Fibroblast of villous mesenchyme (primary cell): ENCODE measurements around the gene QSER1. TPM values are rescaled to one million over a fixed set of nuclear protein-coding genes. Genes with fewer than 3 reads are reported as not detected.
A peak's percentile ranks its signal among the peaks of the same experiment; 100 is the strongest.
"Not testable (repeated sequence)": the region's sequence is repeated elsewhere in the genome, so short reads cannot be mapped to it uniquely, and the experiment has no call there.

Experiments used
- DNase-seq: peaks from one replicate; pipeline ENCODE4 v3.0.0-alpha.2; 2010; ENCODE audit warnings: low read depth
- H3K4me3 ChIP-seq: 2 replicates; pipeline ENCODE4 v1.5.1; 2011; ENCODE audit warnings: low read depth, mild to moderate bottlenecking, low read length
- total RNA-seq: library from RNA; depleted of rRNA; stranded (reverse); fragments of >200 nt; gene quantifications from 2 replicates; pipeline ENCODE4 v1.2.3, GENCODE V29; 2012
- TF ChIP-seq, protein P1 (sequence below): IDR thresholded peaks from 2 replicates; pipeline ENCODE4 v1.5.1; 2012; ENCODE audit warnings: low read depth, mild to moderate bottlenecking, low read length; ENCODE audit not compliant: insufficient read depth

Gene QSER1
- total RNA-seq, 1 donor, result 26.8 TPM

- TF ChIP-seq, protein P1, sequence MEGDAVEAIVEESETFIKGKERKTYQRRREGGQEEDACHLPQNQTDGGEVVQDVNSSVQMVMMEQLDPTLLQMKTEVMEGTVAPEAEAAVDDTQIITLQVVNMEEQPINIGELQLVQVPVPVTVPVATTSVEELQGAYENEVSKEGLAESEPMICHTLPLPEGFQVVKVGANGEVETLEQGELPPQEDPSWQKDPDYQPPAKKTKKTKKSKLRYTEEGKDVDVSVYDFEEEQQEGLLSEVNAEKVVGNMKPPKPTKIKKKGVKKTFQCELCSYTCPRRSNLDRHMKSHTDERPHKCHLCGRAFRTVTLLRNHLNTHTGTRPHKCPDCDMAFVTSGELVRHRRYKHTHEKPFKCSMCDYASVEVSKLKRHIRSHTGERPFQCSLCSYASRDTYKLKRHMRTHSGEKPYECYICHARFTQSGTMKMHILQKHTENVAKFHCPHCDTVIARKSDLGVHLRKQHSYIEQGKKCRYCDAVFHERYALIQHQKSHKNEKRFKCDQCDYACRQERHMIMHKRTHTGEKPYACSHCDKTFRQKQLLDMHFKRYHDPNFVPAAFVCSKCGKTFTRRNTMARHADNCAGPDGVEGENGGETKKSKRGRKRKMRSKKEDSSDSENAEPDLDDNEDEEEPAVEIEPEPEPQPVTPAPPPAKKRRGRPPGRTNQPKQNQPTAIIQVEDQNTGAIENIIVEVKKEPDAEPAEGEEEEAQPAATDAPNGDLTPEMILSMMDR, result no peak
- DNase-seq, result no peak
- H3K4me3 ChIP-seq, result no peak overlapping the region
Observed at GRCh38 chr11:32858731-32859130, 33.9 kb upstream of the QSER1 start.

GRCh38 chr11:32861850-32862577, 30.6 kb upstream of the QSER1 start:
- TF ChIP-seq, protein P1, result no peak
- DNase-seq, result no peak
- no peak overlapping the region for H3K4me3 ChIP-seq

- no peak for DNase-seq
- no peak overlapping the region for H3K4me3 ChIP-seq
- TF ChIP-seq, protein P1, result no peak
Observed at GRCh38 chr11:32864555-32864954, 28.1 kb upstream of the QSER1 start.

DNA sequence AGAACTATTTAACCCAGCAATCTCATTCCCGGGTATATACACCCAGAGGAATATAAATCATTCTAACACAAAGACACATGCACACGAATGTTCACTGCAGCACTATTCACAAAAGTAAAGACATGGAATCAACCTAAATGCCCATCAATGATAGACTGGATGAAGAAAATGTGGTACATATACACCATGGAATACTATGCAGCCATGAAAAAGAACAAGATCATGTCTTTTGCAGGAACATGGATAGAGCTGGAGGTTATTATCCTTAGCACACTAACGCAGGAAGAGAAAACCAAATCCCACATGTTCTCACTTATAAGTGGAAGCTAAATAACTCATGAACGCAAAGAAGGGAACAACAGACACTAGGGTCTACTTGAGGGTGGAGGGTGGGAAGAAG, 23.9 kb upstream of the QSER1 start:
- H3K4me3 ChIP-seq, DNase-seq: not testable (repeated sequence)

DNA sequence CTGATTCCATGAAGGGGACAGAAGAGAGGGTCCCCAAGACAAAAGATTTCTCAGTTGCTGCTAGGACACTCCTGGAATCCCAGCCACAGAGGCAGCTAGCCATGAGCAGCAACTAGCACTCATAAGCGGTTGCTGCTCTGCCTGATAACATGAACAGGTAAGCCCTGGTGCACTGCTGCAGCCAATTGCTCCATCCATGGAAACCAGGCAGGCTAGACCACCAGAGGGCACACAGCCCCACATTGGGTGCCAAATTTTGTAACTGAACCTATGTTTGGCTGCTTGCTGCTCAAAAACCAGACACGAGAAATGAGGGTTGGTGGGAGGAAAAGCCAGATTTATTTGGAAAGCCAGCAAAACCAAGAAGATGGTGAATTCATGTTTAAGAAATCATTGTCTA, 21.9 kb upstream of the QSER1 start:
- TF ChIP-seq, protein P1, result peak; percentile 46
- no peak for DNase-seq
- no peak overlapping the region for H3K4me3 ChIP-seq

- no peak overlapping the region for H3K4me3 ChIP-seq
- TF ChIP-seq, protein P1, result no peak
- no peak for DNase-seq
Observed at GRCh38 chr11:32874132-32874531, 18.5 kb upstream of the QSER1 start.

DNA sequence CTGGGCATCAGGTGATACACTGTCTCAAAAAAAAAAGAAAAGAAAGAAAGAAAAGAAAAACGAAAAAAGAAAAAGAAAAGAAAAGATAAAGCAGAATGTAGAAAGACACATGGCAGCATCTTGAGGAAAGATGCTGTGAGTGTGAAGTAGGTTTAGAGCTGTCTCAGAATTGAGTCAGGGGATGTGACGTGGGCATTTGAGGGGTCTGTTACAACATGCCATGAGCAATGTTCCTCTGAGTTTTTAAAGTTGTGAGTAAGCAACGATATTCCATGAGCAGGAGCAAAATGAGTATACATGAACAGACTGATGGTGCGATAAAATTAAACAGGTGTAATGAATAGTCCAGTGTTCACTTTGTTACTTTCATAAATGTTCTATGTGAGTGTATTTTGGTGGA, 11.3 kb upstream of the QSER1 start:
- no peak for DNase-seq
- TF ChIP-seq, protein P1, result no peak
- H3K4me3 ChIP-seq, result no peak overlapping the region
